Sciatic nerve (tissue), 2 donors: ENCODE data around the gene MED27. TPM values are rescaled to one million over a fixed set of nuclear protein-coding genes. Genes with fewer than 3 reads are reported as not detected.

Source experiments
- ATAC-seq: fragments of 200-7000 bp; cut with Tn5 transposase; one replicate; pipeline ENCODE4 v1.9.1; 2020; ENCODE audit warnings: mild to moderate bottlenecking, moderate library complexity
- DNase-seq: peaks from one replicate; pipeline ENCODE4 v3.0.0-alpha.2; 2020; ENCODE audit warnings: low spot score
- intact Hi-C: fragments of 100-400 bp; cut with DNase I; formaldehyde crosslinking; loops from one replicate; pipeline ENCODE4 v1.14.2; 2022
- total RNA-seq: library from RNA; stranded (reverse); fragmentation: NEBNext Ultra II Directional; extraction: Animal tissue kit (Norgen Biotek cat#: 25700); gene quantifications from one replicate; pipeline ENCODE4 v1.2.1, GENCODE V29; 2021
- donor health status: DM: no; HTN: no; CAD: no.
- donor health status: DM: no; HTN: no; CAD: no.

MED27 gene
- total RNA-seq, 1 donor from 2014 or later, result 15.9 TPM

DNA sequence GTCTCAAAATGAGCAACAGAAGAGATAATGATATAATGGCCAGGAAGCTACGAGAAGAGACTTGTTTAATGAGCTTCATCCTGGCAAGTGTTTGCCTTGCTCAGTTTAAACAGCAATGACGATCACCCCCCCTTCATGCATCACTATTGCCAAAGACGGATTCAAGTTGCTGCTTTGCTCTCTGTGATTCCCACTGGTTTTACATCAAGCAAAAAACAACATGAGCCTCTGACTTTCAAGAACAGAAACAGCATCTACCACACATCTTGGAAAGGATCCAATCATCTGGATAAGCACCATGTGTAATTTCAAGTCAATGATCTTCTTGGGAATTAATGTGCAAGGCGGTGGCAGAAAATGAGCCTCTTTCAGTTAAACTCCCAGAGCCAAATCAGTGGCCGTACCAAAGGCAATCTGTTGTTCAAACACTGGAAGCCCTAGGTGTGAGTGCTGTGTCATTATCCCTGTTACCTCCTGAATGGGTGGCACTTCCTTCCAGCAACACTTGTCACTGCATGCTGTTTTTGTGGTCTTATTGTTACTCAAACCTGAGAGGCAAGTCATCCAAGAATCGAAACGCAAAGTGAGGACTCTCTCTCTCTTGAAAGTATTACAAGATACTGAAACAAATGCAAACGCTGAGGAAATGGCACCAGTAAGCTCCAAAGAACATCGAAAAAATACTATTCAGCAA is 72.8 kb downstream of the MED27 start:
- peak; percentile 89 for ATAC-seq
- no peak for DNase-seq
- intact Hi-C loops, result no loop called here

DNA sequence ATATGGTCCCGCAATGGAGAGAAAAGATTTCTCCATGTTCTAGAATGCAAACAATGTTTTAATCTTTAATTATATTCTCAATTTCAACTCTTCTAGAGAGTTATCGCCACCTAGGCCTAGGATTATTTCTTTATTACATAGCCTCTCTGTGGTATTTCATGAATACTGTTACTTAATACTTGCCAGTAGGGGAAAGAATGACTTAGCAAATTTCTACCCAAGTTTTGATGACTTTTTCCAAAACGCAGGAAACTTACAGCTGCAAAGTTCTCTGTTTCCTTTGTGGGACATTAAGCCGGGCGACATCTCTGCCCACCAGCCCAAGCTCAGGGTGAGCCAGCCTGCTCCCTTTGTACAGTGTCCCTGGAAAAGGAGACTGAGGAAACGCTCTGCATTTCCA is 73.8 kb downstream of the MED27 start:
- no peak for DNase-seq
- peak; percentile 74 for ATAC-seq
- intact Hi-C loops, result no loop called here

DNA sequence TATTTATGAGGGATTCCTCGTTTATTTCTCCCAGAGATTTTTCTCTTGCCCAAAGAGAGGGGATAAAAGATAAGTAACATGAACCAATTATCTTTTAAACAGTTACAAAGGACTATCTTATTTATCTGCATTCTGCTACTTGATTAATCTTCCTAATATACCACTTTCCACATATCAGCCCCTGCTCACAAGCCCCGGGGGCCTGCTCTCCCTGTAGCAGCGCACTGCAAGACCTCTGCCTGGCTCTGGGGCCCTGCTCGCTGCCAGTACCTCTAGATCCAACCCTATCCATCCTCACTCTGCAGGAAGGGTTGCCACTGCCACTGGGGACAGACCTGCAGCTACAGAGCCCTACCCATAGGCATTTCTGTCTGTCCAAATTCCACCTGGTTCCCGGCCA is 75.3 kb downstream of the MED27 start:
- DNase-seq (no peak), ATAC-seq (no peak)
- intact Hi-C loops, result no loop called here

DNA sequence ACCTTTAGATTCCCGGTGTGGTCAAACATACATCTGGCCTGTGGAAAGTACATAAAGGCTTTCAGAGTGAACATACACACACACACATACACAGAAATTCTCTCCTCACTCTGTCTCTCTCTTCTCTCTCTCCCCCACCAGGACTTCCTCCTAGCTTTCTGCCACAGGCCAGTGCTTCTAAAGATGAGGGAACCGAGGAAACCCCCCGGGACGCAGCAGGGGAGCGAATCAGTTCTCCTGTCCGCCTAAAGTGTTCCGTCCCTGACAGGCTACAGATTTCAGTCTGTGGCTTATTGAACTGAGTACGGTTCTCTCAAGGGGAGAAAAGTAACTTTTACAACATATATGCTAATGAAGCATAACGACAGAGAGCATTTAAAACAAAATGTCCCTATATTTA is 75.8 kb downstream of the MED27 start:
- intact Hi-C loops, result no loop called here
- DNase-seq (no peak), ATAC-seq (no peak)

DNA sequence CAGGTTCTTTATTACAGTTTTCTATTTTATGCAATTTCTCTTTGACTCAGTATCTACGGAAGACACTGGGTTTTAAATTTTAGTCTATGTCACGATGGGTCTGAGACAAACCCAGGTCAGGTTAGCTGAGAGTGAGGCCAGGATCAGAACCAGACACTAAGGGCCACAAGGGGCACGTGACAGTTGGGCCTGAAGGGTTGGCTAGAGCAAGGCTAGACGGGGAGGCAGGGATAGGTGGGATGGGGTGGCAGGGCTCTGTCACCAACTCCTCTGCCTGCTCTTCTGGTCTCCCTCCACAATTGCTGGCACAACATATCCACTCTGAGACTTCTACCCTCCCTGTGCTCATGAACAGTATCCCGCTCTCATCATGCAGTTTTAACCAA is 76.4 kb downstream of the MED27 start:
- ATAC-seq (no peak), DNase-seq (no peak)
- intact Hi-C loops, result no loop called here

DNA sequence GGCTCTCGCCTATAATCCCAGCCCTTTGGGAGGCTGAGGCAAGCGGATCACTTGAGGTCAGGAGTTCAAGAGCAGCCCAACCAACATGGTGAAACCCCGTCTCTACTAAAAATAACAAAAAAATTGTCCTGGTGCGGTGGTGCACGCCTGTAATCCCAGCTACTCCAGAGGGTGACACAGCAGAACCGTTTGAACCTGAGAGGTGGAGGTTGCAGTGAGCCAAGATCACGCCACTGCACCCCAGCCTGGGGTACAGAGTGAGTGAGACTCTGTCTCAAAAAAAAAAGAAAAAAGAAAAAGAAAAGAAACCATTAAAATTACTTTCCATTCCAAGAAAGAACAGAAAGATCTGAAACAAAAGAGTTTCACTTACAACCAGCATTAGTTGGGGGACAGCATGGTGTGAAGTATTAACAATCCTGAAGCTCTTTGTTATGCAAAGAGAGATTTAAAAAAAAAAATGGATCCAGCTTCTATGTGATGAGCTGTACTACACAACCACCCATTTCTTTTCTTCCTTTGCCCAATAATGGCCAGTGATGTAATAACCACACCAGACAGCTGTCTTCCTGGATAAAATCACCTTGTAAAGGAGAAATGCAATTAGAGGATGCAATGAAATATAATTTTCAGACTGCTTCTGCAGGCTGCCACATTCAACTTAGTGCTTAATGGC is 76.9 kb downstream of the MED27 start:
- ATAC-seq, result no peak
- no peak for DNase-seq

DNA sequence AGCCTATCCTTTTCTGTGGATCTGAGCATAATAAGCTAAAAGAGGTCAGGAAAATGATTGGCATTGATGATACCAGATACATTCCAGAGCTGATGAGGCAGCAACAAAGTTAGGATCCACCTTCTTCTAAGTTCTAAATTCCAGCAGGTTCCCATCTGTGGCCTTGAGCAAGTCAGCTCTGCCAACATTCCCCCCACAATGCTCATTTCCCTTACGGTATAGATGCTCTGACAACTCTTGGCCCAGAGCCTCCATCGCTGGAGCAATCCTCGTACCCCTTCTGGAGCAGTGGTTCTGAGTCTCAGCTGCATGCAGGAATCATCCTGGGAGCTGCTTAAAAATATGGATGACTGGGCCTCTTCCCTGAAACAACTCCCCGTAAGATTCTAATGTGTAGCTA is 78.1 kb downstream of the MED27 start:
- ATAC-seq (no peak), DNase-seq (no peak)
- intact Hi-C loops, result no loop called here

More for the DNA sequence above, 76.9 kb downstream of the MED27 start:
- intact Hi-C loops, result no loop called here

DNA sequence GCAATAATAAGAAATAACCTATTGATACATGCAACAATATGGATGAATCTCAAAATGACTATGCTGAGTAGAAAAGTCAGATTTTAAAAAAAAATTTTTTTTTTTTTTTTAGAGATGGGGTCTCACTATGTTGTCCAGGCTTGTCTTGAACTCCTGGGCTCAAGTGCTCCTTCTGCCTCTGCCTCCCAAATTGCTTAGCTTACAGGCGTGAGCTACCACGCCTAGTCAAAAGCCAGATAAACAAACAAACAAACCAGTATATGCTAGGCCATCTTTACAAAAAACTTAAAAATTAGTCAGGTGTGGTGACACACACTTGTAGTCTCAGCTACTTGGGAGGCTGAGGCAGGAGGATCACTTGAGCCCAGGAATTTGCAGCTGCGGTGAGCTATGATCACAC is 79.0 kb downstream of the MED27 start:
- no peak for DNase-seq
- no peak for ATAC-seq
- intact Hi-C loops, result no loop called here

DNA sequence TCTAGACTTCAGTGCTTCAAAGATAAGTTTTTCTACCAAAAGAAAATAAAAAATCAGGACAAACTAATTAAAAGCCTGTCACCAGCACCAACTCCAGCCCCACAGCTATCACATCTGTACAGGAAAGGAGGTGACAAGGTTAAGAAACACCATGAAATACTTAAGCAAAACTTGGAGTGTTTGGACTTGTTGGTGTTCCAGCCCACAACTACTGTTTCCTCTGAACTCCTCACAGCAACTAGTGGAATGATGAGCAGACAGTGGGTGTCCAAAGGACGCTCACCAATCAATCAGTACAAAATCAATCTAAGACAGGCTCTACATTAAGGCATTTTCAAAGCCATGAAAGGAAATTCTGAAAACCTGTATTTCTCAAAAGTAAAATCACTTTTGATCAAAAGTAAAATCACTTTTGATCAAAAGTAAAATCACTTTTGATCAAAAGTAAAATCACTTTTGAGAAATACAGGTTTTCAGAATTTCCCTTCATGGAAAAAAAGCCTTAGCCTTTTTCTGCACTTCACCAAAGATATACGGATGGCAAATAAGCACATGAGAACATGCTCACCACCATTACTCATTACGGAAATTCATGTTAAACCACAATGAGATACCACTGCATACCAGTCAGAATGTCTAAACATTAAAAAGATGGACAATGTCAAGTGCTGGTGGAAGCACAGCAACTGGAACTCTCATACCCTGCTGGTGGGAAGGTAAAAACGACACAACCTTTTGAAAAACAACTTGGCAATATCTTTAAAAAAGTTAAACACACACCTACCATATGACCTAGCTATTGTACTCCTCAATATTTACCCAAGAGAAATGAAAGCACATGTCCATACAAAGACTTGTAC is 79.7 kb downstream of the MED27 start:
- no peak for DNase-seq
- intact Hi-C loops, result loop anchor here (10.0 kb wide), 1 partner anchor 155 kb away; no protein-coding TSS in a partner anchor
- ATAC-seq, result no peak

DNA sequence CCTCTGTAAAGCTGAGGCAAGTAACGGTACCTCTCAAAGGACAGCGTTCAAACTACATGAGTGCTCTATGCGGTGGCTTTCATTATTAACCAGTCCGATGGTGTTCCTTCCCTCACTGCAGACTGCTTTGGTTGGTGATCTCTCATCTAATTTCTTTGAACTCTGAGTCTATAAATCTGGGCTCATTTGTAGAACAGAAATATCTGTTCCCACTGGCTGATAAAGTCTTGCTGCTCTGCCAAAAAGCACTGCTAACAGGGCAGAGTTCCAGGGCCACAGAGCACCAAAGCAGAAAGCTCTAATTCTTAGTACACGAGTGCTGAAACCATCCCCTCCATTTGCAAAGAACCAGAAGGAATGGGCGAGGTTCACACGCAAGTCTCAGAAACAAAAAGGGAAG is 81.9 kb downstream of the MED27 start:
- no peak for ATAC-seq
- intact Hi-C loops, result loop anchor here (10.0 kb wide), 1 partner anchor 157 kb away; no protein-coding TSS in a partner anchor
- no peak for DNase-seq

DNA sequence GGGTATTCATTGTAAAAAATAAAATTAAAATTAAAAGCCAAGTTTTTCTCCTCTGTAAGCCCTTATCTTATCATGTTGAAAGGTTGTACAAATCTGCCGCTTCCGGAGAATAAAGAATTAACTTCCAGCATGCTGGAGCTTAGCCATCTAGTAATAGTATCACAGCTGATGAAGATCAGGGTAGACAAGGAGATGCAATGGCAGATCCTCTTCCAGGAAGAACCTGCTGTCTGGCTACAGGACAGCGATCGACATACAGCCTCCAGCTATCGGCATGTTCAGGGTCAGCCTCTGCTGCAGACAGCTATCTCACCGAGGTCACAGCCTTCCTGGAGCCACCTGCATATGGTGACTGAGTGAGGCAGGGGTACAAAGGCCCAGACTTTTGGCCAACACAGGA is 82.6 kb downstream of the MED27 start:
- no peak for ATAC-seq

DNA sequence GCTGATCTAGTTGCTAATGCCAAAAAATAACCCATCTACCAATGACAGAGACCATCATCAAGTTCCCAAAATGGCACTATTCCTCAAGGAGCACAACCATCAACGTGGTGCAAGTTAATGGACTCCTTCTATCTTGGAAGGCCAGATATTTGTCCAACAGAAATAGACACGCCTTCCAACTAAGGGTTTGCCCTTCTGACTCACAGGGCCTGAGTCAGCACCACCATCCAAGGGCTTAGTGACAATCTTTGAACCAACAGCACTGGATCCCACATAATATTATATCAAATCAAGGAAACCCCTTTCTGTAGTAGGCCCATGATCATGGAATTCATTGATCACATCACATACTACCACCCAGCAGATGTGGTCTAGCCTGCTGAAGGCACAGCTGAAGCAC is 84.3 kb downstream of the MED27 start:
- intact Hi-C loops, result loop anchor here (10.0 kb wide), 1 partner anchor 159 kb away; no protein-coding TSS in a partner anchor
- ATAC-seq (no peak), DNase-seq (no peak)

More for the DNA sequence above, 82.6 kb downstream of the MED27 start:
- intact Hi-C loops, result loop anchor here (10.0 kb wide), 1 partner anchor 158 kb away; no protein-coding TSS in a partner anchor
- no peak for DNase-seq

DNA sequence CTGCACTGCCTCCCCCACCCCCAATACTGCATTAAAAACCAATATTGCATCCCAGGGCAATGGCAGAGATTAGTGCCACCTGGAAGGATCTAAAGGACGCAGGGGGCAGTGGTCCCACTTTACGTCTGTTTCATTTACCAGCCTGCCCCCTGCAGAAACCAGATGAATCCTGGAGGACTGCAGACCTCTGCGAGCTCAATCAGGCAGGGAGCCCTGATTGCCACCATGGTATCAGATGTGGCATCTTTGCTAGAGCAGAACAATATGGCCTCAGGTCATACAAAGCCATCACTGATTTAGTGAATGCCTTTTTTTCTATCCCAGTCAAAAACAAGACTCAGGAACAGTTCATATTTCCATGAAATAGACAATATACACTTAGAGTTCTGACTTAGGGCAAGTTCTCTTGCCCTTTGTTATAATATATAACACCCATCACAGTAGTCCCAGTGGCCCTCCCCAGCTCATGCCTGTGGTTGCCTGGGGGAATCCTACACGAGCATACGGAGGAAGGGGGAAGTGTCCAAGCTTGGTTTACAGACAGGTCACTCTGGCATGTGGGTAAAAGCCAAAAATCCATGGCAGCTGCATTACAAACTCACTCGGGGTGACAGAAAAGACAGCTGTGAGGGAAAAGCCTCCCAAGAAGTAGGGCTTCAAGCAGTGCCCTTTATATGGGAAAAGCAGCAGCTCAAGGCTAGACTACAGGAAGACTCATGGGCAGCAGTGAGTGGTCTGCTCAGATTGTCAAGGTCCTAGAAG is 85.1 kb downstream of the MED27 start:
- ATAC-seq (no peak), DNase-seq (no peak)
- intact Hi-C loops, result loop anchor here (10.0 kb wide), 1 partner anchor 160 kb away; no protein-coding TSS in a partner anchor

DNA sequence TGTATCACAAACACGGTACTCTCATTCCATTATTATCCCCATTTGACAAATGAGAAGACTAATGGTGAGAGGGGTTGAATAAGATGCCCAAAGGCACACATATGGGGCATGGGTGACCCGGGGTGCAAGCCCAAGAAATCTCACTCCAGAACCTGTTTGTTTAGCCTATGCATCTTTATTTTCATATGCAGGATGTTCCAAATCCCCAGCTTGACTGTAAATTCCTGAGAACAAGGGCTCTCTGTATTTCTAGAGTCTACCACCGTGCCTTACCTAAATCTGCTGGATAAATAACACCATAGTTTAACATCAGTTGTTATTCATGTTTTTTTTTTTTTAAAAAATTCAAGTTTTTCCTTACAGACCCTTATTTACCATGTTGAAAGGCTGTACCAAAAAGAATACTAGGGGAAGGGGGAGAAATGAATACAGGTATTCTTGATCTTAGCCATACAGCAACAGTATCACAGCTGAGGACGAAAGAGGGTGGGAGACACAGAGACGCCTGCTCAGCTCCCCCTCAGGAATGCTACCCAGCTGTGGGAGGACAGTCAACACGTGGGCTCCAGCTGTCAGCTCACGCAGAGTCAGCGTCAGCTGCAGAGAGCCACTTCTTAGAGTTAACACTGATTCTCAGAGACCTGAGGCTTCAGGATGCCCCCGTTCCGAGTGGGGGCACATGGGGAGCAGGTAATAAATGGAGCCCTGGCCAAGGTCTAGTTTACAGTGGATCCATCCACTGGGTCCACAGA is 86.6 kb downstream of the MED27 start:
- intact Hi-C loops, result loop anchor here (10.0 kb wide), 1 partner anchor 162 kb away; no protein-coding TSS in a partner anchor
- DNase-seq (no peak), ATAC-seq (no peak)

DNA sequence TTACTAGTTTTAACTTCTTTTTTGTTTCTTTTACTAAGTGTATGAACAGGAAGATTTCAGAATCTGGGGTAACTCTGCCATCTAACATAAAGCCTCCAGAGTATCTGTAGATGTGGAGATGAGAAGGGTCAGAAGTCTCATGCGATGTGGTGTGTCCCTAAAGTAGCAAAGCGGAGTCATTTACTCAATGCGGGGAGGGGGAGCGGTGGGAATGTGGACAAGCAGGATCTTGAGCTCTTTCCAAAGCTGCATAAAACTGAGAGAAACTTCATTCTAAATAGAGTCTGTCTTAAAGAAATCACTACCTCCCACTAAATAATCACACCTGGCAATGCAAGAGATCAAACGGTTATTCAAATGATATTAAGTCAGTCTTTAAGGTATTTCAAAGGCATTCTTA is 92.4 kb downstream of the MED27 start:
- intact Hi-C loops, result no loop called here
- DNase-seq (no peak), ATAC-seq (no peak)

DNA sequence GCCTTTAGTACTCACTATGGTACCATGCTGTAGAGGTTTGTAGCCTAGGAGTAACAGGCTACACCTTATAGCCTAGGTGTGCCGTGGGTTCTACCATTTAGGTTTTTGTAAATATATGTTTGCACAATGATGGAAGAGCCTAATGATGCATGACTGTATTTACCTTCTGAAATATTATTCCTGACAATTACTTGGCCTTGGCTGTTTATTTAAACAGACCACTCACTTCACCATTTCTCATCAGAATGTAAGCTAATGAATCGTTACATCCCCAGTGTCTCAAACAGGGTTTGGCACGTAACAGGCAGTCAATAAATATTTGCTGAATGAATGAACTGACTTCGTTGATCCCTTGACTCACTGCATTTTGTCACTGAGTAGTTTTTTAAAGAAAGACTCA is 93.1 kb downstream of the MED27 start:
- DNase-seq, result no peak
- intact Hi-C loops, result no loop called here
- ATAC-seq, result no peak

DNA sequence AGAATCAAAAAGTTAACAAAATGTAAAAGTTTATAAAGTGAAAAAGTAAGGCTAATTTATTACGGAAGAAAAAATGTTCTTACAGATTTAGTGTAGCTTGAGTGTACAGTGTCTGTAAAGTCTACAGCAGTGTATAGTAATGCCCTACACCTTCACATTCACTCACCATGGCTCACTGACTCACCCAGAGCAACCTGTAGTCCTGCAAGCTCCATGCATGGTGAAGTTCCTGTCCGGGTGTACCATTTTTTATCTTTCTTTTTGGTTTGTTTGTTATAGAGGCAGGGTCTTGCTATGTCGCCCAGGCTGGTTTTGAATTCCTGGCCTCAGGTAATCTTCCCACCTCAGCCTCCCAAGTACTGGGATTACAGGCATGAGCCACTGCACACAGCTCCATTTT is 93.6 kb downstream of the MED27 start:
- no peak for DNase-seq
- intact Hi-C loops, result no loop called here
- no peak for ATAC-seq

DNA sequence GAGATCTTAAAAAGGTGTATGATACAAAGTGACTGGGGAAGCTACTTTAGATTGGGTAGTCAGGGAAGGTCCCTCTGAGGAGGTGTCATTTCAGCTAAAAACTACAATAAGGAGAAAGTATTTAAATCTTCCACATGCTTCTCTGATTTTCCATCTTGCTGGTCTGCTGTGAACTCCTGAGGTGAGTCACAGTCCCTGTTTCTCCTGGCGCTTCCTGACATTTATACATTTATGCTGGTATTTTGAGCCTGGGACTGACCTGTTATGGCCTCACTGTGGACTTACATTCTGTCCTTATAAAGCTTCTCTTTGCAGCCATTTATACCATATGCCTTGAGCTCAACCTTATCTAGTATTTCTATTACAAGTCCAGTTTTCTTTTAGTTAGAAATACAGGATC is 95.1 kb downstream of the MED27 start:
- no peak for ATAC-seq
- DNase-seq, result no peak
- intact Hi-C loops, result no loop called here
